Measurements from ENCODE around the gene ADCK1.
A peak's percentile ranks its signal among the peaks of the same experiment; 100 is the strongest.
"Not testable (repeated sequence)": the region's sequence is repeated elsewhere in the genome, so short reads cannot be mapped to it uniquely, and the experiment has no call there.

The ADCK1 gene, protein sequence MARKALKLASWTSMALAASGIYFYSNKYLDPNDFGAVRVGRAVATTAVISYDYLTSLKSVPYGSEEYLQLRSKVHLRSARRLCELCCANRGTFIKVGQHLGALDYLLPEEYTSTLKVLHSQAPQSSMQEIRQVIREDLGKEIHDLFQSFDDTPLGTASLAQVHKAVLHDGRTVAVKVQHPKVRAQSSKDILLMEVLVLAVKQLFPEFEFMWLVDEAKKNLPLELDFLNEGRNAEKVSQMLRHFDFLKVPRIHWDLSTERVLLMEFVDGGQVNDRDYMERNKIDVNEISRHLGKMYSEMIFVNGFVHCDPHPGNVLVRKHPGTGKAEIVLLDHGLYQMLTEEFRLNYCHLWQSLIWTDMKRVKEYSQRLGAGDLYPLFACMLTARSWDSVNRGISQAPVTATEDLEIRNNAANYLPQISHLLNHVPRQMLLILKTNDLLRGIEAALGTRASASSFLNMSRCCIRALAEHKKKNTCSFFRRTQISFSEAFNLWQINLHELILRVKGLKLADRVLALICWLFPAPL

DNA sequence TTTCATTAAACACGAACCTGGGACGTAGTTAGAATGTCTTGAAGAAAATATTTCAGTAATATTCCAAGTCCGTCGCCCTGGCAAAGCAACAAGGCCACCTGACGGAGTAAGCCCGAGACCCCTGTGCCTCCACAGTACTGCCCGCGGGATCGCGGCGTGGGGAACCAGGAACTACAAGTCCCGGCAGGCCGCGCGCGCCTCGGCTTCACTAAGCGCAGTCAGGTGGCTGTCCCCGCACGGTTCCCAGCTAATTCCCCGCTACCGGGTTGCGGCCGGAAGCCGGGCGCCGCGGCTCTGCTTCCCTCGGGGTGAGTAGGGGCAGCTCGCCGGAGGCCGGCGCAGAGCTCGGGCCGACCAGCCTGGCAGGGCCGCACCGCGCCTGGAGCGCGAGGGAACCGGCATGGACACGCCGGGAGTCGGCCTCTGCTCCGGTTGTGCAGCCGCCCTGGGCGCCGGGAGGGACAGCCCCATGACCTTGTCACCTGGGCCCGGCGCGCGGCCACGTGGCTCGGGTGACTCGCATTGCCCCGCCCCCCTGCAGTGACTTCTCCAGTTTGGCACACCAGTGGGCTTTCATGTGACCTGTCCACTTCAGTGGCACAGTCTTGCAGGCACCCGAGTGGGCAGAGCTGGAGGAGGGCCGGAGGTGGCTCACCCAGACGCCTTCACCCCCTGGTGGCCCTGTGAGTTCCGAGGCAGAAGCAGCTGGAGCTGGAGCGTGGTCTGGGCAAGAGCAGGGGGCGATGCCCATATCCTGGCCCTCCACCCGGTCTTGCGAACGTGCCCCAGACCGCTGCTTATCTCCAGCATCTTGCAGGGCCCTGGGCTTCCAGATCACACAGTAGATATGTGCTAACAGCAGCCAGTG is at the start of gene ADCK1:
TSS of gene ADCK1 (plus strand) at position 247 of the 868 bp plus-strand sequence. CDS start 18,870 bp downstream, outside the sequence.
- peak; percentile 78 for DNase-seq

DNA sequence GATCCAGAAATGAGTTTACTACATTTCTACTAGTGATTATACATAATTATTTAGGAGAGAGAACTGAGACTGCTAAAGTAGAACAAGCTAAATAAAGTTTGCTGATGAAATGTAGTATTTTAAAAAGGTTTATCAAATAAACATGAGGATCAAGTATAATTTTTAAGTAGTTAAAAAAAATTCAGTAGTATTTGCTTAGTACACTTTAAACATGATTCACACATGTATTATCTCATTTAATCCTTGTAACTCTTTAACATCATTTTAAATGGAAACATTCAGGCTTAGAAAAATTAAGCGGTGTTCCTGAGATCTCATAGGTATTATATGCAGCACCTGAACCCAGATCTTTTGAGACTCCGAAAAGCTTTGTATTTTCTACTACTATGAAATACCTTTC is 47.6 kb upstream of the ADCK1 start:
- no peak for DNase-seq

DNA sequence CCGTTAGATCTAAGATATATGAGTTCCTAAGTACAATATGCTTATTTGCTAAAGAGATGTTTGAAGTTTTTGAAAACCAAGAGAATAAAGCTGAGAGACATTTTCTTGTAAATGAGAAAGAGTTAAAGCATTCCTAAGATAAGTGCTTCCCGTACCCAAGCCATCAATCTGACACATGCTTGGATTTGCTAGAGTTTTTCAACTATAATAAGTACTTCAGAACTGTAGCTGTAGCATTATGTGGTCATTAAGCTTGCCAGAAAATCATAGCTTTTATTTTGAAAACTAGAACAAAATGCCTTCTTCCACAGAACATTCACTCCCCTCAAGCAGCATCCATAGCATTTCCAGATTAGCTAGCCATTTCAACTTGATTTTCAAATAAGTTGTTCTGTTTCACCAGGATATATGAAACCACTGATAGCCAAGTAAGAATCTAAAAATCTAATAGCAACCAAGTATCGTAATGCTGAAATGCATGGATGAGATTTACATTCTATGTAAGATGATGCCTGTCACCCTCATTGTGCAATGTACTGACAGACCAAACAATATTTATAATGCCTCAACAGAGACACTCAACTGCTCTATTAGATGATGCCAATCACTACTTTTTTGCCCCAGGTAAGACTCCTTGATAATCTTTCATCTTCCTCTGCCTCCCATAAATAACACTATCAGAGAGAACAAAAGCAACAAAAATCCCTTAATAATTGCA is 47.0 kb upstream of the ADCK1 start:
- DNase-seq, result no peak

DNA sequence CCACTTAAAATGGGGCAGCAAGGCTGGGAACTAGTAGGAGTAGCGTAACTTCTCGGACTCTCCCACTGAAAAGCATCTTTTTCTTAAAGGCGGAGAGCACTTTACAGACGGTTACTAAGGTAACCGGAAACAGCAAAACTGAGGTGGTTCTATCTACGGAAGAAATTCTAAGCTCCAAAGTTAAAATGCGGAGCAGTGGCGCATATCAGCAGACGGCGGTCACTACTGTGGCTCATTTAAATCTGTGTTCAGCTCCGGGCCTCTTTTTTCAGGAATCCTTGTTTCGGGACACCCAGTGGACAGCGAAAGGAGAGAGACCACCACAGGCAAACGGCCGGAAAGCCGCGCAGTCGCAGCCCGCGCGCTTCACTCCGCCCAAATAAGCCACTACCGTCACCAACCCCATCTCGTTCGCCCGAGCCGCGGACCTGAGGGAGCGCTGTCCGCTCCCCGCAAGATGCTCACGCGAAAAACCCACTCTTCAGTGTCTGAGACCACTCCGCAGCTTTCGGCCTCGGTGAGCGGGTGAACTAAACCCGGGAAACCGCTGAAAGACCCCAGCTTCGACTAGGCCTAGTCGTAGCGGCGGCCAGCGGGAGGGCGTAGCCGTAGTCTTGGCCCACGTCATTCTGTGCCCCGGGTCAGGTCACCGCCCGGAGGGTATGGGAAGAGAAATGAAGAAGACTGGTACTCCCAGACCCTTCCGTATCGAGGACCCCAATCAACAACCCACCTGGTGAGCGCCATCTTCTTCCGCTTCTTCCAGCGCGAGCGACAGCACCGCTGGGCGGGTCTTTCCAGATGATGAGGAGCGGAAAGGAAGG is 39.3 kb upstream of the ADCK1 start, which contains the start of gene SNW1:
TSS of gene SNW1 (minus strand) at position 776 of the 824 bp plus-strand sequence. CDS start at position 747, 29 bp downstream.
- DNase-seq, result peak; percentile 87

DNA sequence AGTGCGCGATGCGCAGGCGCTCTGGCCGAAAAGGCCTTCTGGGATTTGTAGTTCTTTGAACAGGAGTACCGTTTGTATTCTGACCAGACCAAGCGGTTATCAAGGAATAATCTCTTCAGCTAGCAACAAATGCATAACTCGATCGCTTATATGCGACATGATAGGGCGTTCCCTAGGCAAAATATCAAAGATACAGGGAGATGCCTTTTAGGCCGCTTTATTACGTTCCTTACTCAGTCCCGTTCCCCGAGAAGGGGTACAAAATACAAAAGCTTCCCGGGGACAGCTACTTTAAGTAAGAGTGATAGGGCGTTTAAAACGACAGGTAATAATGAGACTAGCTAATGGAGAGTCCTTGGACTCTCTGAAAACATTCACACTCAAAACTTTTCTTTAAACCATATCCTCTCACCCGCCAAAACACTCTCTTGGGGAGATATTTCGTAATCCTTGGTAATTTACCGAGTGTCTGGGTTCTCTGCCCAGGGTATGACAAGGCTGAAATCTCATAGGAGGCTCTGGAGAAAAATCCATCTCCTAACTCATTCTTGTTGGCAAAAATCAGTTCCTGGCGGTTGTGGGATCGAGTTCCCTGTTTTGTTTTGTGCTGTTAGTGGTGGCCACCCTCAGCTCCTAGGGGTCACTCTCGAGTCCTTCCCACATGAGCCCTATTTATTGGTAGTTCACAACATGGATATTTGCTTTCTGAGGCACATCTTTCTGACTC is 38.5 kb upstream of the ADCK1 start:
- DNase-seq, result no peak

DNA sequence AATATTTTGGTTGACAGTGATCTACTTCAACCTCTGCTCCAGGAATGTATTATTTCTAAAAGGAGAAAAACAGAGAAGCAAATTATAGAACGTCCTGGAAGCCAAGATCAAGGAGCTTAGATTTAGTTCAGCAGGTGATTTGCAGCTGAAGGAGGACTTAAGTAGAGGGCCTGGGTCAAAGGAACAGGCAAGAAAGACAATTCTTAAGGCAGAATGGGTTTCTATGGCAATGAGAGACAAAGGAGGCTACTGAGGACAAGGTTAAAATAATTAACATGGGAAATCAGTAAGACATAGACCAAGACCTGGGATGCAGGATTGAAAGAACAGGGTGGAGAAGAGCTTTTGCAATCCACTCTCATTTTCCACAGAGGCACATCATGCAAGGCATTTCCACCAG is 36.6 kb upstream of the ADCK1 start:
- no peak for DNase-seq

DNA sequence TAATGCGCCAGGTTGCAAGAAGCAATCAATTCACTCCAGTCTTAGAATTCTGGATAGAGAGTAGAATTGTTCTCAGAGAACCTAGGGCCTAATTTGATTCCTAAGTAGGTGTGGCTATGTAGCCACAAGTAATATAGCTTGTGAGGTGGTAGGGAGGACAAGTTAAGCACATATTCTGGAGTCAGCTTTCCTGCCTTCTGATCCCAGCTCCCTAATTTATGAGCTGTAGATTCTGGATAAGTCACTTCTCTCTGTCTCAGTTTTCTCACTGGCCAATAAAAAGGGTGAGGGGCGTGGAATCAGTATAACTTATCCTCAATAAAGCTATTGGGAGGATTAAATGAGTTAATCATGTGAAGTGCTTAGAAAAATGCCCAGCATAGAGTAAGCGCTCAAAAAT is 35.9 kb upstream of the ADCK1 start:
- no peak for DNase-seq

DNA sequence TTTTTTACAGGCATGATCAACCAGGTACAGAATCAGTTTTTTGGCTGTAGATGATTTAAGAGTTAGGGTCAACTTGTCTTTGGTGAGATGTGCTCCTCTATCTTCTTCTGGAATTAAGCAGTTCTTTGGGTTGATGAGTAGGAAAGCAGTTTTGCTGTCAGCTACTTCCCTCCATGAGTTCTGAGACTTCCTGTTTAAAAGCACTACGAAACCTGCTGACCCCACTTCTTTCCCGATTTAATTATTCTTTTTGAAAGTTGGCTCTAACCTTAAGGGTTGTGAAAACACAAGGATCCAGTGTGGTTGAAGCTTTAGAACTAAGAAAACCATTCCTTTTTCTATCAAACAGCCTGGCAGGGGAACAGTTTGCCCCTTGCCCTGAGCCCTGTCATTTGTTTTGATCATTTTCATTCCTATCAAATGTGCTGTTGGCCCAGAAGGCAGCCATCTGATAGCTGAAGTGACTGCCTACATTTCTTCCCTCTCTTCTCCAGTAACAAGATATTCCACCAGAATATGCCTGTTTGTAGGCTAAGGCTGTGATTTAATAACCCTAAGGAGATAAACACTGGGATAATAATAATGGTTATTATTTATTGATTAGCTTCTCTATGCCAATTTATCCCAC is 31.4 kb upstream of the ADCK1 start:
- not testable (repeated sequence) for DNase-seq

DNA sequence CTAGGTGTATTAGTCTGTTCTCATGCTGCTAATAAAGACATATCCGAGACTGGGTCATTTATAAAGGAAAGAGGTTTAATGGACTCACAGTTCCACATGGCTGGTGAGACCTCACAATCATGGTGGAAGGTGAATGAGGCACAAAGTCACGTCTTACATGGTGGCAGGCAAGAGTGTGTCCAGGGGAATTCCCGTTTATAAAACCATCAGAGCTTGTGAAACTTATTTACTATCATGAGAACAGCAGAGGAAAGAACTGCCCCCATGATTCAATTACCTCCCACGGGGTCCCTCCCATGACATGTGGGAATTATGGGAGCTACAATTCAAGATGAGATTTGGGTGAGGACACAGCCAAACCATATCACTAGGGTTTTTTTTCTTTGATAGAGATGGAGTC is 25.9 kb upstream of the ADCK1 start:
- DNase-seq, result not testable (repeated sequence)

DNA sequence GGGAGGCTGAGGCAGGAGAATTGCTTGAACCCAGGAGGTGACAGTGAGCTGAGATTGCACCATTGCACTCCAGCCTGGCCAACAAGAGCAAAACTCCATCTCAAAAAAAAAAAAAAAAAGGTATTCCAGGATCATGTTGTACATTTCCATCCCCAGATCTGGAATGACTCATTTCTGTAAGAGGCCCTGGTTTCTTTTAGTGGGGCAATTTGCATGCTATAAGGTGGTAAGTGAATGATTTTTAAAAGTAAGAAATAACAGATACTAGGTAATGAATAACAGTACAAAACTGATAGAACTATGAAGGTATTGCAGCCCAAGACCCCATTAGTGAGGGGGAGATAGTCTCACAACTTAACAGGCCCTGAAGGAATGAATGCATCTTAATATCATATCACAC is 17.7 kb upstream of the ADCK1 start:
- no peak for DNase-seq

DNA sequence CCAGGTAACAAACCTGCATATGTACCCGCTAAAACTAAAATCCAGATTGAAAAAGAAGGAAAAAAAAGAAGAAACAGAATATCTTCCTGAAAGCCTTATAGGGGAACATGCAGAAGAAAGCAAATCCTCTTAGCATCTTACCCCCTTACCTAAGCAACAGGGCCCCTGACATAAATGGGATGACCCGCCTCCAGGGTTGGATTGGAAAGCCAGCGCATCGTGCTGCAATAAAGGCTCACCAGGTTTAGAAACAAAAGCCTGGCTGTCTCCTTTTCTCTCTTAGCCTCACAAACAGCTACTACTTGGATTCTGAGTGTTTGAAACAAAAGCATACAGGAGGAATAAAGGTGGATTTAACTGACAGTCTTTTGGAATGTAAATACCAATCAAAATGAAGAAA is 13.8 kb upstream of the ADCK1 start:
- no peak for DNase-seq

DNA sequence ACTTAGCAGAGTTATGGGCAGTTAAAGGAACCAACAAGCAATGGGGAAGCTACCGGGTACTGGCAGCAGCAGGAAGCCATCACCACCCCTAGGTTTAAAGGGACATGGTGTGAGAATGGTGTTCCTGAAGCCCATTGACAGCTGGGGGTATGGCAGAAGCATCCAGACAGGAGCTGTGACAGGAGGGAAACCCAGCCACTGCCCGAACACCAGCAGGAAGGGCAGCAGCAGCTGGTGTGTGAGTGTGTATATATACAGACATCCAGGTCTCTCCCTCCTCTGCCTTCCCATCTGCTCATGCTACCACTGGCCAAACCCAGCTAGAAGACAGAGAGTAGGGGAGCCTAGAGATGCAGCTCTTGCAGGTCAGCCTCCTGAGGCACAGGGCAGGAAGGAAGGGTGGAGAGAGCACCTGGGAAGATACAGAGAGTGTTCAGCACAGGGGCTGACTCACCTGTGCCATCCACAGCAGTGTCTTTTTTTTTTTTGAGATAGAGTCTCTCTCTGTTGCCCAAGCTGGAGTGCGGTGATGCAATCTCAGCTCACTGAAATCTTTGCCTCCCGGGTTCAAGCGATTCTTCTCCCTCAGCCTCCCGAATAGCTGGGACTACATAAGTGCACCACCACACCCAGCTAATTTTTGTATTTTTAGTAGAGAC is 9.2 kb upstream of the ADCK1 start:
- DNase-seq, result no peak

DNA sequence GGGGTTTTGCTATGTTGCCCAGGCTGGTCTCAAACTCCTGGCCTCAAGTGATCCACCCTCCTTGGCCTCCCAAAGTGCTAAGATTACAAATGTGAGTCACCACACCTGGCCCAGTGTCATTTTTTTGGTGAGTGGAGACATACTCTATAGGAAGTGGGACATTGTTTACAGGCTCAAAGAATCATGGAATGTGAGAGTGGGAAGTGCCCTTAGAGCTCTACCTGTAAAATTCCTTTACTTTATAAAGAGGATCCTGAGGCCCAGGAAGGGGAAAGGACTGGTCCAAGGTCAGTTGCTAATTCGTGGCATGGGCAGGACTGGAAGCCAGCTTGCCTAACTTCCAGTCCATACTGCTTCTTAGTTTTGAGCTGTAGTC is 8.7 kb upstream of the ADCK1 start:
- DNase-seq, result no peak

DNA sequence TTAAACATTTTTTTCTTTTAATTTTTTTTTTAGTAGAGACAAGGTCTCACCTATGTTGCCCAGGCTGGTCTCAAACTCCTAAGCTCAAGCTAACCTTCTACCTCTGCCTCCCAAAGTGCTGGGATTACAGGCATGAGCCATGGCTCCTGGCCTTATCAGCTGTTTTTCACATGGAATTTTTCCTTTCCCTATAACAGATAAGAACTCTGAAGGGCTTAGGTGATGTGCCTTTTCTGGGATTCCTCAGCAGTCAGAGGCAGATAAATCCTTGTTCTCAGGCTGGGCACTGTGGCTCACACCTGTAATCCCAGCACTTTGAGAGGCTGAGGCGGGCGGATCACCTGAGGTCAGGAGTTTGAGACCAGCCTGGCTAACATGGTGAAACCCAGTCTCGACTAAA is 6.7 kb upstream of the ADCK1 start:
- not testable (repeated sequence) for DNase-seq

DNA sequence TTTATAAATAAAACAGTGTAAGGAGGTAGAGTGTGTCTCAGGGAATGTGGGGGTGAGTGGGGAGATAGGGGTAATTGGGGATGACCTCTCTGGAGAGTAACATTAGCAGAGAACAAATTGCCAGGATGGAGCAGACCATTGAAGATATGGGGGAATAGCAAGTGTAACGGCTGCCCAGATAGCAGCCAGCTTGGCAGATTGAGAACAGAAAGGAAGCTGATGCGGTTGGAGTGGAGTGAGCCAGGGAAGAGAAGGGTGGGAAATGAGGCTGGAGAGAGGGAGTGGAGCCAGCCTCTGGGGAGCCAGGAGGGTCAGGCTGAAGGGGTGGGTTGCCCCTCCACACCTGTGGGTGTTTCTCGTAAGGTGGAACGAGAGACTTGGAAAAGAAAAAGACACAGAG is 5.6 kb upstream of the ADCK1 start:
- no peak for DNase-seq

DNA sequence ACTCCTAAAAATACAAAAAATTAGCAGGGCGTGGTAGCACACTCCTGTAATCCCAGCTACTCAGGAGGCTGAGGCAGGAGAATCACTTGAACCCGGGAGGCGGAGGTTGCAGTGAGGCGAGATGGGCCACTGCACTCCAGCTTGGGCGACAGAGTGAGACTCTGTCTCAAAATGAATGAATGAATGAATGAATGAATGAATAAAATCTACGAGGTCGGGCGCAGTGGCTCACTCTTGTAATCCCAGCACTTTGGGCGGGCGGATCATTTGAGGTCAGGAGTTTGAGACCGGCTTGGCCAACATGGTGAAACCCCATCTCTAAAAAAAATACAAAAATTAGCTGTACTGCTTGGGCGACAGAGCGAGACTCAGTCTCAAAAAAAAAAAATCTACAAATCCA is 453 bp upstream of the ADCK1 start:
- DNase-seq, result not testable (repeated sequence)

DNA sequence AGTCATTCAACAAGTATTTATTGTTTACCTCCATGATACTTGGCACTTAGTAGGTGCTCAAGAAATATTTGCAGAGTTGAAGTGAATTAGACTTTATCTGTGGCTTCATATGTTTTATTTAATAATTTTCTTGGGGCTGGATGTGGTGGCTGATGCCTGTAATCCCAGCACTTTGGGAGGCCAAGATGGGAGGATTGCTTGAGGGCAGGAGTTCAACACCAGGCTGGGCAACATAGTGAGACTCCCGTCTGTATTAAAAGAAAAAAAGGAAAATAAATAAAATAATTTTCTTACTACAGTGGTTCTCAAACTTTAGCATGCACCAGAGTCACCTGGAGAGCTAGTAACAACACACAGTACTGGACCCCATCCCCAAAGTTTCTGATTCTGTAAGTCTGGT is 905 bp downstream of the ADCK1 start:
- no peak for DNase-seq

DNA sequence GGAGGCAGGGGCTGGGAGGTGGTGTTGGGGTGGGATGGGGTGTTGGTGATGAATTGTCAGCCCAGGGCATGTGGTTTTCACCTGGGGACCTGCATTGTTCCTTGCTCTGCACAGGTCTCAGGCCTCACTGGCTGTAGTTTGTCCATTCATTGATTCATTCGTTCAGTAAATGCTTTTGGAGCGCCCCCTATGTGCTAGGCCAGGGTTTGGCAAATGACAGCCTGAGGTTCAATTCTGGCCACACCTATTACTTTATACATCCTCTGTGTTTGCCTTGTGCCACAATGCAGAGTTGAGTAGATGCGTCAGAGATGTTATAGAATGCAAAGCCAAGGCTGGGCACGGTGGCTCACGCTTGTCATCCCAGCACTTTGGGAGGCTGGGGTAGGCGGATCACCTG is 4.7 kb downstream of the ADCK1 start:
- DNase-seq, result no peak

DNA sequence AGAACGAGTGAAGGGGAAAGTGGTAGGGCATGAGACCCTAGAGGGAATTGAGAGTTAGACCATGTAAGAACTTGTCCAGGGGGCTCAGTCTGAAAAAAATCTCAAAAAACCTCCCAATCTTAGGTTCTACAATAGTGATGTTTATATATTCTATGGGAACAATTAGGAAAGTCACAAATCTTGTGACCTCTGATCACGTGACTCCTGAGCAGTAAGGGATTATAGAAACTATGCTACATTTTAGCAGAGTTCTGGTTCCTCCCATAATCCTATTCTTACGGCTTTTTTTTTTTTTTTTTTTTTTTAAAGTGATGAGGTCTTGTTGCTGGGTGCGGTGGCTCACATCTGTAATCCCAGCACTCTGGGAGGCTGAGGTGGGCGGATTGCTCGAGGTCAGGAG is 5.8 kb downstream of the ADCK1 start:
- no peak for DNase-seq

DNA sequence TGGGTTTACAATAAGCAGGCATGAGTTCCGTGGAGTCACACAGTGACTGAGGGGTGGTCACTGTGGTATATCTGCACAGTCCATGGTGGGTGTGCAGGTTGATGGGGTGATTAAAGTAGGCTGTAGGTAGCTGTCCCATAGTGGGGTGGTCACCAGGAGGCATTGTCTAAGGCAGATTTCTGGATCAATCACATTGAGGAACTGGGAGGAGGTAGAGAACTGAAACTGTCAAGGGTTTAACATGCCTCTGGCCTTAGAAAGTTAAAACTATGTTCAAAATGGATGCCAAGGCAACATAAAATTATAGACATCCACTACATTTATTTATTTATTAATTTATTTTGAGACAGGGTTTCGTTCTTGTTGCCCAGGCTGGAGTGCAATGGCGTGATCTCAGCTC is 8.3 kb downstream of the ADCK1 start:
- DNase-seq, result no peak
